Breast epithelium (tissue), 4 donors: ENCODE data around the gene DPT. TPM values are rescaled to one million over a fixed set of nuclear protein-coding genes. Genes with fewer than 3 reads are reported as not detected.

Experiments
- DNase-seq, 2 donors: peaks; one replicate each; pipeline ENCODE4 v3.0.0-alpha.2; 2019; ENCODE audit warnings: low spot score in 2 of 2
- H3K27ac ChIP-seq, 2 donors: fragments of 200-600 bp; sonication (generic) in 1 of 2; one replicate each; pipeline ENCODE4 v1.5.1; 2016 to 2019; ENCODE audit warnings: mild to moderate bottlenecking in 1 of 2
- H3K27me3 ChIP-seq, 2 donors: fragments of 200-600 bp; sonication (generic) in 1 of 2; one replicate each; pipeline versions ENCODE4 v1.5.1 to v1.6.0; 2017 to 2019; ENCODE audit warnings: control low read depth in 1 of 2, mild to moderate bottlenecking in 1 of 2
- H3K36me3 ChIP-seq: fragments of 200-600 bp; one replicate; pipeline ENCODE4 v1.5.1; 2019
- H3K4me1 ChIP-seq, 2 donors: fragments of 200-600 bp; sonication (generic); one replicate each; pipeline ENCODE4 v1.5.1; 2016 to 2019; ENCODE audit warnings: control low read depth in 1 of 2
- H3K4me3 ChIP-seq, 3 donors: fragments of 200-600 bp; sonication (generic); 1 replicate in 2 of 3; 2 replicates in 1 of 3; pipeline ENCODE4 v1.5.1; 2016 to 2019; ENCODE audit warnings: mild to moderate bottlenecking in 3 of 3, moderate library complexity in 2 of 3
- H3K9me3 ChIP-seq, 2 donors: fragments of 200-600 bp; sonication (generic) in 1 of 2; one replicate each; pipeline ENCODE4 v1.5.1; 2016 to 2019; ENCODE audit warnings: control low read depth in 1 of 2
- CTCF ChIP-seq, 3 donors: fragments of 450-650 bp; IDR thresholded peaks; one replicate each; pipeline ENCODE4 v1.5.1; 2016 to 2017; ENCODE audit warnings: antibody characterized with exemption in 3 of 3, mild to moderate bottlenecking in 3 of 3, moderate library complexity in 3 of 3
- POLR2A ChIP-seq: fragments of 450-650 bp; IDR thresholded peaks from one replicate; pipeline ENCODE4 v1.6.1; 2016; ENCODE audit warnings: antibody characterized with exemption, mild to moderate bottlenecking, moderate library complexity
- POLR2AphosphoS5 ChIP-seq, 3 donors: sonication (generic); formaldehyde crosslinking; IDR thresholded peaks; one replicate each; pipeline ENCODE4 v1.6.1; 2017; ENCODE audit warnings: antibody characterized with exemption in 3 of 3
- intact Hi-C: fragments of 100-400 bp; cut with DNase I; formaldehyde crosslinking; loops from one replicate; pipeline ENCODE4 v1.15.1; 2023; ENCODE audit warnings: low total_unique reads
- total RNA-seq, 3 donors: library from RNA; depleted of rRNA; stranded (reverse); fragments of >200 nt; gene quantifications; one replicate each; pipeline ENCODE4 v1.1.0, GENCODE V29; 2016

Gene DPT
- total RNA-seq, 3 donors from 2014 or later = 26.9 to 740 (median 62.6) TPM

GRCh38 chr1:168733241-168733640, 4.2 kb upstream of the DPT start:
- TF ChIP-seq CTCF (IDR thresholded peaks at IDR 0.05) = no peak
- TF ChIP-seq POLR2A = no peak
- TF ChIP-seq POLR2AphosphoS5 (IDR thresholded peaks at IDR 0.05) = no peak
- intact Hi-C loops = loop anchor here (10.0 kb wide), 1 partner anchor 1392 kb away; no protein-coding TSS in a partner anchor
- Histone ChIP-seq H3K9me3 (no peaks in the 10 kb centered on the region), H3K27ac (no peak overlapping the region), H3K4me3 (no peak overlapping the region), H3K36me3 (no peaks in the 10 kb centered on the region), H3K4me1 (no peaks in the 10 kb centered on the region), H3K27me3 (no peaks in the 10 kb centered on the region)
- DNase-seq = no peak

GRCh38 chr1:168732736-168733135, 3.7 kb upstream of the DPT start:
- no peak overlapping the region for H3K27ac ChIP-seq
- no peaks in the 10 kb centered on the region for H3K4me1 ChIP-seq
- no peaks in the 10 kb centered on the region for H3K27me3 ChIP-seq
- H3K4me3 ChIP-seq = no peak overlapping the region
- TF ChIP-seq POLR2AphosphoS5 (IDR thresholded peaks at IDR 0.05) = no peak
- TF ChIP-seq POLR2A = no peak
- TF ChIP-seq CTCF (IDR thresholded peaks at IDR 0.05) = no peak
- H3K9me3 ChIP-seq = no peaks in the 10 kb centered on the region
- H3K36me3 ChIP-seq = no peaks in the 10 kb centered on the region
- DNase-seq = no peak
- intact Hi-C loops = loop anchor here (10.0 kb wide), 1 partner anchor 1392 kb away; no protein-coding TSS in a partner anchor

- H3K9me3 ChIP-seq = no peaks in the 10 kb centered on the region
- intact Hi-C loops = loop anchor here (10.0 kb wide), 1 partner anchor 1393 kb away; no protein-coding TSS in a partner anchor
- no peak for TF ChIP-seq CTCF (IDR thresholded peaks at IDR 0.05)
- no peak overlapping the region for H3K4me3 ChIP-seq
- no peaks in the 10 kb centered on the region for H3K36me3 ChIP-seq
- H3K4me1 ChIP-seq = no peaks in the 10 kb centered on the region
- DNase-seq = no peak
- no peaks in the 10 kb centered on the region for H3K27me3 ChIP-seq
- no peak overlapping the region for H3K27ac ChIP-seq
Measured at GRCh38 chr1:168731244-168731953, 2.4 kb upstream of the DPT start.

- H3K27ac ChIP-seq = no peak overlapping the region
- no peak for DNase-seq
- no peak for TF ChIP-seq CTCF (IDR thresholded peaks at IDR 0.05)
- no peak for TF ChIP-seq POLR2A
- no peak for TF ChIP-seq POLR2AphosphoS5 (IDR thresholded peaks at IDR 0.05)
- intact Hi-C loops = loop anchor here (10.0 kb wide), 1 partner anchor 715 kb away; no protein-coding TSS in a partner anchor
- no peaks in the 10 kb centered on the region for H3K27me3 ChIP-seq
- no peaks in the 10 kb centered on the region for H3K9me3 ChIP-seq
- no peaks in the 10 kb centered on the region for H3K36me3 ChIP-seq
- H3K4me1 ChIP-seq = no peaks in the 10 kb centered on the region
- H3K4me3 ChIP-seq = no peak overlapping the region
Measured at GRCh38 chr1:168729405-168729802, 398 bp upstream of the DPT start.

GRCh38 chr1:168726719-168727118, 2.3 kb downstream of the DPT start:
- peak overlapping the region in 1 of 3 donors; percentile 34 for H3K4me3 ChIP-seq

More at GRCh38 chr1:168726719-168727118, 2.3 kb downstream of the DPT start:
- H3K27ac ChIP-seq = peak overlapping the region; percentile 2 to 70
- no peak for TF ChIP-seq POLR2AphosphoS5 (IDR thresholded peaks at IDR 0.05)
- no peak for TF ChIP-seq POLR2A
- no peak for TF ChIP-seq CTCF (IDR thresholded peaks at IDR 0.05)
- no peak for DNase-seq
- intact Hi-C loops = loop anchor here (10.0 kb wide), 1 partner anchor 712 kb away; no protein-coding TSS in a partner anchor
- H3K36me3 ChIP-seq = no peaks in the 10 kb centered on the region
- H3K9me3 ChIP-seq = no peaks in the 10 kb centered on the region
- H3K4me1 ChIP-seq = no peaks in the 10 kb centered on the region
- no peaks in the 10 kb centered on the region for H3K27me3 ChIP-seq
